Measurements from ENCODE around the gene BAHCC1. TPM values are rescaled to one million over a fixed set of nuclear protein-coding genes. Genes with fewer than 3 reads are reported as not detected.

Gene BAHCC1
- total RNA-seq, 1 experiment from 2014 or later = 3.1 TPM

- no peak overlapping the region for H3K27ac ChIP-seq (ENCODE audit: insufficient read length, low read depth, low read length)
- peaks cover 0 to 9% of the 10 kb centered on the region in 2 experiments; a peak in 2 of 4 replicates for H3K4me1 Mint-ChIP-seq
- no peak overlapping the region for H2AK5ac ChIP-seq (ENCODE audit: insufficient read length, low read length)
- no peak overlapping the region for H3K4ac ChIP-seq (ENCODE audit: low read depth, low read length)
- no peak for TF ChIP-seq CTCF (conservative IDR thresholded peaks at IDR 0.05)
- no peak overlapping the region; the same call in 1 of the 2 replicates for H3K14ac ChIP-seq (ENCODE audit: insufficient read depth, low read length)
- no peak for DNase-seq
- H3K9me3 Mint-ChIP-seq = no peaks in the 10 kb centered on the region
- no peaks in the 10 kb centered on the region for H3K4me1 ChIP-seq (ENCODE audit: insufficient read depth, low read length)
- no peak overlapping the region for H2BK15ac ChIP-seq (ENCODE audit: low read depth, low read length)
- H3K27ac Mint-ChIP-seq = no peak overlapping the region
- H2BK12ac ChIP-seq (ENCODE audit: insufficient read length, low read depth, low read length) = no peak overlapping the region
- H3T11ph ChIP-seq (ENCODE audit: low read length) = no peak overlapping the region
- H3K4me2 ChIP-seq (ENCODE audit: insufficient read depth, insufficient read length, low read length) = no peak overlapping the region
- no peaks in the 10 kb centered on the region; the same call in none of the 2 replicates for H3K27me3 Mint-ChIP-seq (ENCODE audit: low read depth)
- no peak overlapping the region for H2AFZ ChIP-seq (ENCODE audit: low read length)
- H3K79me2 ChIP-seq (ENCODE audit: insufficient read depth, low read length) = no peaks in the 10 kb centered on the region
- no peaks in the 10 kb centered on the region for H3K36me3 Mint-ChIP-seq (ENCODE audit: insufficient read depth in 1 of 3, low read depth in 3 of 3)
- no peaks in the 10 kb centered on the region for H3K9me3 ChIP-seq (ENCODE audit: control insufficient read depth, low read depth, low read length)
- WGBS (ENCODE audit: extremely low coverage, insufficient read length, low lambda C conversion rate) = no CpG with 5 or more reads among the region's 41 CpGs
- H2BK120ac ChIP-seq (ENCODE audit: low read depth, low read length, poor library complexity, severe bottlenecking) = no peak overlapping the region
- no peaks in the 10 kb centered on the region for H3K79me1 ChIP-seq (ENCODE audit: insufficient read depth, low read depth, low read length, poor library complexity, severe bottlenecking)
- no peak overlapping the region for H2BK20ac ChIP-seq (ENCODE audit: low read depth, low read length, poor library complexity, severe bottlenecking)
- H3K23me2 ChIP-seq (ENCODE audit: insufficient read length, low read depth, low read length, poor library complexity, severe bottlenecking) = peaks cover 4% of the 10 kb centered on the region
- no peak overlapping the region for H4K8ac ChIP-seq (replicated peaks; ENCODE audit: insufficient read length, low read depth, low read length)
- H3K27me3 ChIP-seq (ENCODE audit: insufficient read depth, low read length) = no peaks in the 10 kb centered on the region
- no peak overlapping the region for H3K9ac ChIP-seq (ENCODE audit: extremely low read depth, insufficient read length, low read length)
- no peak overlapping the region for H4K5ac ChIP-seq (ENCODE audit: insufficient read length, low read depth, low read length)
- no peak overlapping the region for H3K23ac ChIP-seq (ENCODE audit: insufficient read length, low read depth, low read length)
- peaks cover 4% of the 10 kb centered on the region for H4K20me1 ChIP-seq (ENCODE audit: control insufficient read depth, insufficient read depth, insufficient read length)
- H4K91ac ChIP-seq (ENCODE audit: insufficient read length, low read depth, low read length) = no peak overlapping the region
- no peak overlapping the region for H3K4me3 Mint-ChIP-seq
- H3K56ac ChIP-seq (ENCODE audit: insufficient read length, low read depth, low read length) = no peak overlapping the region
- no peak overlapping the region for H2BK5ac ChIP-seq (ENCODE audit: insufficient read length, low read length)
- no peak overlapping the region for H3K18ac ChIP-seq (ENCODE audit: insufficient read length, low read depth, low read length)
Measured at GRCh38 chr17:81428948-81429774, 33.9 kb downstream of the BAHCC1 start.
